Motor neuron (in vitro differentiated cells): ENCODE measurements around the gene KRT76. TPM values are rescaled to one million over a fixed set of nuclear protein-coding genes. Genes with fewer than 3 reads are reported as not detected.

Experiments
- ATAC-seq, 8 experiments: fragments of 200-7000 bp; cut with Tn5 transposase; replicated peaks in 6 of 8; 2 replicates each; pipeline ENCODE4 v1.8.0; 2021; ENCODE audit warnings: mild to moderate bottlenecking in 8 of 8, moderate library complexity in 8 of 8
- H3K27ac ChIP-seq, 2 donors: fragments of 250-450 bp; sonication (Bioruptor Pico); 2 replicates each; pipeline ENCODE4 v1.9.0; 2021; ENCODE audit warnings: antibody characterized with exemption in 2 of 2, mild to moderate bottlenecking in 2 of 2, moderate library complexity in 1 of 2
- H3K4me1 ChIP-seq, 2 donors: fragments of 250-450 bp; sonication (Bioruptor Pico); replicated peaks in 1 of 2; 2 replicates each; pipeline ENCODE4 v1.6.1; 2021; ENCODE audit warnings: antibody characterized with exemption in 2 of 2, mild to moderate bottlenecking in 2 of 2, moderate library complexity in 1 of 2
- H3K4me3 ChIP-seq, 5 donors: fragments of 250-450 bp; sonication (Bioruptor Pico); 2 replicates each; pipeline ENCODE4 v1.9.0; 2021; ENCODE audit warnings: antibody characterized with exemption in 5 of 5, mild to moderate bottlenecking in 5 of 5, moderate library complexity in 4 of 5
- WGBS, 10 experiments: fragments of 450-650 bp; shearing (Covaris generic); methylation state at CpG; one replicate each; pipeline ENCODE4 v1.0.0; 2022; 5-methylcytosine and 5-hydroxymethylcytosine counted together
- in situ Hi-C, 9 experiments: fragments of 400-800 bp; cut with MboI; loops; one replicate each; pipeline ENCODE4 v1.15.0; 2021; ENCODE audit warnings: low sequenced_read_pairs in 9 of 9, low pct_unique_long_range_greater_than_20kb in 2 of 9; ENCODE audit not compliant: unreplicated experiment in 9 of 9
- total RNA-seq, 8 experiments: library from RNA; unstranded; fragments of 300-600 nt; gene quantifications; 2 replicates each; pipeline versions ENCODE4 v1.2.3 to v1.2.4, GENCODE V29; 2022

Gene KRT76
- total RNA-seq, 8 experiments from 2014 or later: 0.08 to 0.38 (median 0.14) TPM; not detected in 3

DNA sequence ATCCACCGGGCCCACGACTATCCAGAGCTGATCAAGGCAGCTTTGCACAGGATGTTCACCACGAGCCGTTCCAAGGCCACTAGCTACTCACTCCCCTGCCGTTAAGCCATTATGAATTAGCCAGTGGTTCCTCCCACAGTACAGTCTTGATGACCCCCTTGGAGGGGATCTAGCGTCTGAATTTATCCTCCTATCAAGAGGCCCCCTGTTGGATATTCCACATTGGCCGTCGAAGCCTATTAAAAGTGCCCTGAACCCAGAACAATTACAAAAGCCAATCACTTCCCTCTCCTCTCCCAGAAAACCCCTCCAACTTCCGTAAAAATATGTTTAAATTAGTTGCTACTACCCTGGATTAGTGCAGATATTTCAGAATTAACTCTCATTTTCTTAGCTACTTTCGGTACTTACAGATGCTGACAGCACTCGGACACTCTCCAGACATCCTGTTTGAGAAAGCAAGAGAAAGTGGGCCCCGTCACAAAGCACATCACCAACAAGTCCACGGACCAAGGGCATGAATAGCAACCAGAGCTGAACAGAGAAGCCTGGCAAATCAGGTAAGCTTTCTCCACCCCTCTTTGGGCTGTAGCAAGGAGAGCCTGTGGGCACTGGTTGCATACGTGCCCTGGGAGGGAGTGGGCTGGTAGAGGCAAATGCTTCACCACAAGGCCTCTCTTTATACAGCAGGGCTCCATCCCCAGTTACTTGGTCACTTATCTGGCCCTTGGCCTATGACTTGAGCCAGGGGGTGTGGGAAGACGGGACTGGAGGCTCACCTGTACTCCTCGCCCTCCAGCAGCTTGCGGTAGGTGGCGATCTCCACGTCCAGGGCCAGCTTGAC is 13.5 kb upstream of the KRT76 start:
- H3K27ac ChIP-seq: no peak overlapping the region
- 41 to 92% (median 77%) methylated on average over 3 to 12 of the region's 19 CpGs; no CpG with 5 or more reads in 2 of the 10 experiments for WGBS, 10 experiments
- no peak overlapping the region for H3K4me3 ChIP-seq
- H3K4me1 ChIP-seq: no peaks in the 10 kb centered on the region
- in situ Hi-C loops: no loop called here
- ATAC-seq: no peak

DNA sequence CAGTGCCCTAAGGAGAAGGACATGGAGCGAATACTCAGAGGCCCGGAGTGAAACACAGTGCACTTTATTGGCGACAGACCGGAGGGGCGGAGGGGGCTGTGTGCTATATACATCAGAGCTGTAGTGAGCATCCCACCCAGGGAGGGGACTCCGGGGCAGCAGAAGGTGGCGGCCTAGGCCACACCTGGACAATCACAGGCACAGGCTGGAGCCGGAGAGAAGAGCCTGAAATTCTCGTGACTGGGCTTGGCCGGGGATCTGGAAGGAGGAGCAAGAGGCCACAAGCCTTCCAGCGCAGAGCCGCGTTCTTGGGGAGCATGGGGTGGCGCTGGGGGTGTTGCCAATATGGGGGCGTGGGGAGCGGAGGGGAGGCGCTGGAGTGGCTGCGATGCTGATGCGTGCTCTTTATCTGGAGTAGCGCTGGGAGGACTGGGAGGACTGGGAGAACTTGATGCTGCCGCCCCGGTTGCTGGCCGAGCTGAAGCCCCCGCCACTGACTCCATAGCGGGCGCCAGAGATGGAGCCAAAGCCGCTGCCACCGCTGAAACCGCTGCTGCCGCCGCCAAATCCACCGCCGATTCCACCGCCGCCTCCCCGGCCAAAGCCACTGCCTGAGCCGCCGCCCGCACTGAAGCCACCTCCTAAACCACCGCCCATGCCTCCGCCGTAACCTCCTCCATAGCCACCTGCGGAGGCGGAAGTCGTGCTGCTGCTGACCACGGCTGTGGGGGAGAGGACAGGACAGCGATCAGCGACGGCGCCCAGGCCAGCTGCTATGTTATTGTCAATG is 12.7 kb upstream of the KRT76 start:
- Histone ChIP-seq H3K4me1 (no peaks in the 10 kb centered on the region), H3K27ac (no peak overlapping the region), H3K4me3 (no peak overlapping the region)
- in situ Hi-C loops: no loop called here
- peak in 3 of 8 experiments; percentile 57 to 61 (median 60) for ATAC-seq
- 0 to 26% (median 0%) methylated on average over 2 to 10 of the region's 50 CpGs; no CpG with 5 or more reads in 7 of the 10 experiments for WGBS, 10 experiments

DNA sequence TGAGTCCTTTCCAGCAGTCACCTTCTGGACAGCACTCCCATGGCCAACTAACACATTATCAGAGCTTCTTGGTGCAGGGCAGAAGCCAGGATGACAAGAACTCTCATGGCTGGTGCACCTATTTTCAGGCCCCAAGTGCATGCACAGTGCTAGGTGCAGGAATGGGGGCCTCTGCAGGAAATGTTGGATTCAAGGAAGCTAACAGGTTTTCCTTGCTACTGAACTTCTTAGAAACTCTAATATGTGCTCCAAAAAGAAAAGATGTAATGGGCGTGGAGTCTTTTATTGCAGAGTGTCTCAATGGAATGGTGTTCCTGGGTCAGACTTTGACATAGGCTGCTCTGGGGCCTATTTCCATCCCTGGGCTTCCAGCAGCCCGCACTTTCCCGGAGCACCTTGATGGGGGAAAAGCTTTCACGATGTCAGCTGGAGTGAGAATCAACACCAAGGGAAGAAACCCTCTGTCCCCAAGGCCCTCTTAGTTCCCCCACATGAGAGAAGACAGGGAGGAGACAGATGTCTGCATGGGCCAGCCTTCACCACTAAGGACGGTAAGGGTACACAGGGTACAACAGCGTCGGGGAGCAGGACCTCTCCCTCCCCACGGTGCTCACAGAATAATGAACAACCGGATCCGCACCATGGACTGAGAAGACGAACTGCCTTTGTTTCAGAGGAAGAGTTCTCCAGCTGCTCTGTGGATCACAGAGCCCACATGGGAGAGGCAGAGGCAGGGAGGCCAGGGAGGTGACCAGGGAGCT is 11.9 kb upstream of the KRT76 start:
- no peak overlapping the region for H3K4me3 ChIP-seq
- 70 to 95% (median 88%) methylated on average over 2 to 6 of the region's 11 CpGs; no CpG with 5 or more reads in 3 of the 10 experiments for WGBS, 10 experiments

DNA sequence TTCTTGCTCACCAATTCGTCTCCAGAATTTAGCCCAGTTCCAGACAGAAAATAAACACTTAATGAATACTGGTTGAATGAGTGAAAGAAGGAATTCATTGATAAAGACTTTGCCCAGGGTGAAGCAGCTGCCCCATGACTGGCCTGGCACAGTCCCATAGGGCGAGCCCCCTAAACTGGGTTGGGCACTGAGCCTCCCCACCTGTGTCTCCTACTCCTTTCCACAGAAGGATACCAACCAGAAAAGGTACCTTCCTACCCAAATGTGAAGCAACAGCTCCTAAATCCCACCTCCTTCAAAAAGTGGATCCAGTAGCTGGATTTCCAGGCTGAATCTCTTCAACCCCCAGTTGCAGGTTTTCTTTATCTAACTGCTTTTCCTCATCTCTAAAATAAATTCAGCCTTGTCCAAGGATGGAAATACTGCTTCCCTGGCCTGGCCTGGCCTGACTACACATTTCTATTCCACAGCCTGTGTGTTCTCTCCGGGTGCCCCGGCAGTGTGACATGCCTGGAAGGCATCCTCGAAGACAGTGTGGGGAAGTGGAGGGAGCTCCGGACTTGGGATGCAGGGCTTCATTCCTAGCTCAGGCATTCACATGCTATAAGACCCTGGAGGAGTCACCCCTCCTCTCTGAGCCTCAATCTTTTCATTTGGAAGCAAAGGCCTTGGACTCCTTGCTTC is 11.2 kb upstream of the KRT76 start:
- in situ Hi-C loops: no loop called here
- H3K4me3 ChIP-seq: no peak overlapping the region
- WGBS, 10 experiments: 0 to 70% (median 65%) methylated on average over 1 to 6 of the region's 6 CpGs; no CpG with 5 or more reads in 2 of the 10 experiments
- H3K27ac ChIP-seq: no peak overlapping the region
- no peaks in the 10 kb centered on the region for H3K4me1 ChIP-seq
- ATAC-seq: no peak

More for the DNA sequence above, 11.9 kb upstream of the KRT76 start:
- Histone ChIP-seq H3K4me1 (no peaks in the 10 kb centered on the region), H3K27ac (no peak overlapping the region)
- ATAC-seq: no peak
- in situ Hi-C loops: no loop called here

DNA sequence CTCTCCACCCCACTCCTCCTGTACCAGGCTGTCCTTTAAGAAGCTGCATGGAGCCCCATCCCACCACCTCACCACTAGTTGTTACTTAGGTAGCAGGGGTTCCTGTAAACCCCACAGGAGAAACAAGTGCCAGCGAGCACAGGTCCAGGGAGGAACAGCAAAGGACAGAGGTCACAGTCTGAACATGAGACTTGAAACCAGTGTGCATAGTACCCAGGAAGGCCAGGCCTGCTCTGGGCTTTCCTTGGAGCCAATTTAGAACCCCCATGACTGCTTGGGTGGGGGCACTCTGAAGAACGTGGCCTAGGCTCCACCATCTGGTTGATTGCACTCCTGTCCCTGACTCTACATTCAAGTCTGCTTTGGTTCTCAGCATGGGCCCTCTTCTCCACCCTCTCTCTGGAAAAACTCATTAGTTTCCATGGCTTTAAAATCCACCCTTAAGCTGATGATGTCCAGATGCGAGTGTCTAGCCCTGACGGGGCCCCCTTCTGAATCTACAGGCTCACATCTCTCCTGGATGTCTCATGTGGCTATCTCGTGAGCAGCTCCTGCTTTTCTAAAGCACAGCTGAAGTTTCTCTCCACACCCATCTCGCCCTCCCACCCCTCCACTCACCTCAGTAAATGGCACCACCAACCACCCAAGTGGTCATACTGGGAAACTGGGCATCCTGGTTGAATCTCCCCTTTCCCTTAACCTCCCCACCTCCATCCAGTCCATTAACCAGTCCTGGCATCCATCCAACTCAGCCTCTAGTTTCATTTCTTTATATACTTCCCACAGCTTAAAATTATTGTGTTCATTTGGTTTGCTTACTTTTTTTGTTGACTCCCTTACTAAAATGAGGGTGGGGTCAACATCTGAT is 10.4 kb upstream of the KRT76 start:
- peak in 2 of 8 experiments; percentile 48 to 71 for ATAC-seq
- no peaks in the 10 kb centered on the region for H3K4me1 ChIP-seq
- H3K4me3 ChIP-seq: no peak overlapping the region
- H3K27ac ChIP-seq: no peak overlapping the region
- in situ Hi-C loops: no loop called here
- WGBS, 10 experiments: 31 to 60% (median 48%) methylated on average over 1 to 4 of the region's 6 CpGs; no CpG with 5 or more reads in 4 of the 10 experiments

DNA sequence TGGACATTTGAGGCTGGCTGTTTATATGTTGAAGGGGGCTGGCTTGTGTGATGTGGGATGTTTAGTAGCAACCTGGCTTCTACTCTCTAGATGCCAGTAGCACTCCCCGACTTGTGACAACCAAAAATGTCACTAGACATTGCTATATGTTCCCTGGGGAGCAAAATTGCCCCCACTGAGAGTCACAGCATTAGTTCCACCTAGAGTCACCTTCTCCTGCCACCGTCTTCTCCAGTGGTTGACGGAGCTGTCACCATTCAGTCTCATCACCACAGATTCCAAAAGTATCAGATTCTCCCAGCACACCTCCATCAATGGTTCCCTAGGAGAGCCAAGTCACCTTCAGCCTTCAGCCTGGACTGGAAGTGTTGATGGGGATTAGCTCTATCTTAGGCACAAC is 7.8 kb upstream of the KRT76 start:
- in situ Hi-C loops: no loop called here
- Histone ChIP-seq H3K27ac (no peak overlapping the region), H3K4me1 (no peaks in the 10 kb centered on the region), H3K4me3 (no peak overlapping the region)
- ATAC-seq: no peak
- 23 to 65% (median 57%) methylated on average over 1 to 3 of the region's 3 CpGs; no CpG with 5 or more reads in 7 of the 10 experiments for WGBS, 10 experiments

DNA sequence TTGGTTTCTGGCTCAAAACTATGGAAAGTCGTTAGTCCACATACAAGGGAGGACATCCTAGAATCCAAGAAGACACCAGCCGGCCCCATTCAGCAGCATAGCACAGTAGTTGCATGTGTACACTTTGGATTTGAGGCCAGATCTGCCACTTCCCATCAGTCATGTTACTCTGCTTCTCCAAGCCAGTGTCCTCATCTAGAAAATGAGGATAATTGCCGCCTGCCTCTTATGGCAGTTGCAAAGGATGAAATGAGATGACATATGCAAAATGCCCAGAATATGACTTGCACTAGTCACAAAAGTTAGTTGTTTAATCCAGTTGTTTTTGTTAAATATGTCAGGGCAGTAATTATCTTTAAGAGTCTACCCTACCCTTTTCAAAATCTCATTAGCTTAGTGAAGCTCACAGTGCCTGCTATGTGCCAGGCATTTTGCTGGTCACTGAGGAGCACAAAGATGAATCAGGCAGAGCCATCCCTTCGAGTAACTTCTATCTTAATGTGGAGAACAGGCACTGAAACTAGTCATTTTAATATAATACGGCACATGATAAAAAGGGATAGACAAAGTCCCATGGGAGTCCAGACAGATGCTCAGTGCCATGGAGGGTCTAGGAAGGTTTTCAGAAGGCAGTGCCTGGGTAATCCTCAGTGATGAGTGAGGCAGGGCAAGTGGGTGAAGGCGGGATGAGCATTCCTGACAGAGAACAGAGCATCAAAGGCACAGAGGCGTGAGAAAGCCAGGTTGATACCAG is 6.6 kb upstream of the KRT76 start:
- ATAC-seq: no peak
- in situ Hi-C loops: no loop called here
- no peak overlapping the region for H3K4me3 ChIP-seq
- H3K4me1 ChIP-seq: no peaks in the 10 kb centered on the region
- WGBS, 10 experiments: 5 to 72% (median 51%) methylated on average over 1 to 6 of the region's 7 CpGs; no CpG with 5 or more reads in 1 of the 10 experiments
- no peak overlapping the region for H3K27ac ChIP-seq

DNA sequence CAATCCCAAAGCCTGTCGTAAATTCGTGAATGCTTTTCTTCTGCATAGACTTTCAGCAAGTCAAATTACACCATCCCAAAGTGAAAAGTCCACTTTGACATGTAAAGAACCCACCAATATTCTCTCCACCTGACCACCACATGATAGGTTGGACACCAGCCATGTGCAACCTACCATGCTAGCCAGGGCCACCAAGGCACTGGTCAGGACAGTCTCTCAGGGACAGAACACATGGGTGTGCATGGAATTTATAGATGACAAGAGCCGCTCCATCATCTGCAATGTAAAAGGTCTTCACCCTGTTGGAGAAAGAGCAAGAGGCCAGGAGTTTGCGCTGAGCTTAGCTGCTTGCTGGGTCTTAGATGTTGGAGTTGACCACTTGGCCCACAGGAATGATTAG is 5.4 kb upstream of the KRT76 start:
- in situ Hi-C loops: no loop called here
- Histone ChIP-seq H3K4me3 (no peak overlapping the region), H3K4me1 (no peaks in the 10 kb centered on the region), H3K27ac (no peak overlapping the region)
- no peak for ATAC-seq
- WGBS, 10 experiments: 35 to 85% (median 74%) methylated on average over 2 to 4 of the region's 4 CpGs; no CpG with 5 or more reads in 3 of the 10 experiments

DNA sequence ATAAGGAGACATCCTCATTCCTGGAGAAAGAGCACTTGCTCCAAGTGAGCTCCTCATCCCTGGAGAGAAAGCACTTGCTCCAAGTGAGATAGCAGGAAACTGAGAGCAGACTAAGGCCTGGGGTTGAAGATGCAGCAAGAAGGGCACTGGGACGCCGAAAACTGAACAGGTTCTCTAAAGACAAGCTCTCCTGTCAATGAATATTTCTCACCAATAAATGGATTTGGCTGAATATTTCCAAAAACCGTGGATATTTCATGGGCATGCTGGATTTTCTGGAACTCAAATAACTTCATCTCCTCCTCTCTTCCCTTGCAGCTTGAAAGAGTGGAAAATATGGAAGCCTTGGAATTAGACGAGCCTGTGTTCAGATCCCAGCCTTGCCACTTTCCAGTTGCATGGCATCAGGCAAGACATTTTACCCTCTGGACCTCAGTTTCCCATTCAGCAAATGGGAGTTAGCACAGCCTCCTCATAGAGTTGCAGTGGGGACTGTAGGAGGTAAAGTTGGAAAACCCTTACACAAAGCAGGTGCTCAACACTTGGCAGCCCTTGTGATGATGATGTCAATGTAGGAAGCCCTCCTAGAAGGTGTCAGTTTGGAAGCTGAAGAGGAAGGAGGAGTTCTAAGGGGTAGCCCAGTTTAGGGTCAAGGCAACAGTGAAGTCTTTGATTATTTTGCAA is 4.4 kb upstream of the KRT76 start:
- H3K4me1 ChIP-seq: no peaks in the 10 kb centered on the region
- ATAC-seq: no peak
- no peak overlapping the region for H3K27ac ChIP-seq
- in situ Hi-C loops: no loop called here
- 20 to 70% (median 40%) methylated on average over 1 to 4 of the region's 4 CpGs; no CpG with 5 or more reads in 1 of the 10 experiments for WGBS, 10 experiments
- no peak overlapping the region for H3K4me3 ChIP-seq

DNA sequence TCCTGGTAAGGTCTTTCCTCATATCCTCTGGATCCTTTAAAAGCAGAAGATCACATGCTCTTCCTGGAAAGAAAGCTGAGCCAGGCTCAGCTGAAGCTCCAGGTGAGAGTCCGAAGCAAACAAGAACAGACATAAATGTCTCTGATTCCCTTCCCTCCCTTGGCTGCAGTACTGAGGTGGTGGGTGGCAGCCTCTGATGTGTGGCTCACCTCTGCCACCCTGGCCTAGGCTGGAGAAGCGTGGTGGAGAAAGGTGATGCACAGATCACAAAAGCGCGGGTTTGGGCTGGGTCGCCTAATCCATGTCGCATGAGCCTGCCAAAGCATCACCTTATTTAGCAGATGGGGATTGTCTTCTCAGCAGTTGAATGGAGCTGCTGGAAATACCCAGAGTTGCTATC is 2.8 kb upstream of the KRT76 start:
- H3K4me1 ChIP-seq: no peaks in the 10 kb centered on the region
- H3K4me3 ChIP-seq: no peak overlapping the region
- in situ Hi-C loops: no loop called here
- ATAC-seq: no peak
- no peak overlapping the region for H3K27ac ChIP-seq
- 43 to 100% (median 72%) methylated on average over 1 to 6 of the region's 6 CpGs; no CpG with 5 or more reads in 2 of the 10 experiments for WGBS, 10 experiments

DNA sequence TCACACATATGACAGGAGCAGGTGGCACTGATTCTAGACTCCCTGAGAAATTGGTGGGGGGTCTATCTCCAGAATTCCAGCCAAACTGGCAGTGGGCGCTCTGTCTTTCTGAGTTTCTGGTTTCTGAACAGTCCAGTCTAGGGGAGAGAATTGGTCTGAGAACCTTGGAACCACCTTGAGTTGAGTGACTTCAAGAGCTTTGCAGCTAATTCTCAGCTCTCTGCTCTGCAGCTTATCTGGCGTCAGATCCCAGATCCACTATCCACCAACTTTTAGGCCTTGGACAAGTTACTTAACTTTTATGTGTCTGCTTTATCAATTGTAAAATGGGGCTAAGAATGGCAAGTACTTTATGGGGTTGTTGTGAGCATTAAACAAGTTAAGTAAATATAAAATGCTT is 1.7 kb upstream of the KRT76 start:
- no peak overlapping the region for H3K4me3 ChIP-seq
- ATAC-seq: no peak
- in situ Hi-C loops: no loop called here
- 37 to 100% (median 82%) methylated on average over 1 to 2 of the region's 2 CpGs; no CpG with 5 or more reads in 4 of the 10 experiments for WGBS, 10 experiments
- H3K27ac ChIP-seq: no peak overlapping the region
- no peaks in the 10 kb centered on the region for H3K4me1 ChIP-seq
